CD4-positive, CD25-positive, alpha-beta regulatory T cell (primary cell): ENCODE data around the gene DST. TPM values are rescaled to one million over a fixed set of nuclear protein-coding genes. Genes with fewer than 3 reads are reported as not detected.

Experiments
- ATAC-seq, 2 donors: fragments of 150-1000 bp; cut with Tn5 transposase; one replicate each; pipeline ENCODE4 v1.10.0; 2021; ENCODE audit warnings: low read depth in 2 of 2, moderate number of reproducible peaks in 2 of 2, moderate library complexity in 1 of 2
- DNase-seq, 3 donors: peaks; one replicate each; pipeline versions ENCODE4 v3.0.0 to v3.0.0-alpha.2; 2012 to 2022; ENCODE audit warnings: mixed read lengths in 1 of 3
- H3K27ac ChIP-seq: one replicate; pipeline ENCODE4 v1.7.0; 2013; ENCODE audit warnings: mild to moderate bottlenecking, low read length; ENCODE audit not compliant: insufficient read depth, poor library complexity, severe bottlenecking
- H3K27me3 ChIP-seq: one replicate; pipeline ENCODE4 v1.7.0; 2013; ENCODE audit warnings: low read length; ENCODE audit not compliant: control insufficient read depth, insufficient read depth
- H3K36me3 ChIP-seq: one replicate; pipeline ENCODE4 v1.7.0; 2013; ENCODE audit warnings: mild to moderate bottlenecking, low read length, moderate library complexity; ENCODE audit not compliant: control insufficient read depth, insufficient read depth
- H3K4me1 ChIP-seq: 2 replicates; pipeline ENCODE4 v1.7.0; 2013; ENCODE audit warnings: mild to moderate bottlenecking, low read length; ENCODE audit not compliant: insufficient read depth, control insufficient read depth, poor library complexity, severe bottlenecking
- H3K4me3 ChIP-seq: one replicate; pipeline ENCODE4 v1.7.0; 2013; ENCODE audit warnings: low read depth, mild to moderate bottlenecking, low read length, moderate library complexity
- H3K9me3 ChIP-seq, 2 experiments: 1 replicate in 1 of 2; 2 replicates in 1 of 2; pipeline ENCODE4 v1.7.0; 2013; ENCODE audit warnings: low read length in 2 of 2, mild to moderate bottlenecking in 1 of 2, moderate library complexity in 1 of 2; ENCODE audit not compliant: control insufficient read depth in 2 of 2
- H3K27ac Mint-ChIP-seq, 3 donors: one replicate each; pipeline ENCODE4 v1.8.0; 2020 to 2022; ENCODE audit warnings: mild to moderate bottlenecking in 3 of 3, mixed read lengths in 3 of 3, moderate library complexity in 2 of 3
- H3K27me3 Mint-ChIP-seq: one replicate; pipeline ENCODE4 v1.8.0; 2022; ENCODE audit warnings: mild to moderate bottlenecking, mixed read lengths
- H3K36me3 Mint-ChIP-seq: one replicate; pipeline ENCODE4 v1.8.0; 2020; ENCODE audit warnings: mixed read lengths
- H3K4me1 Mint-ChIP-seq, 4 donors: one replicate each; pipeline ENCODE4 v1.8.0; 2020 to 2022; ENCODE audit warnings: mixed read lengths in 4 of 4, mild to moderate bottlenecking in 1 of 4
- H3K4me3 Mint-ChIP-seq, 4 donors: one replicate each; pipeline ENCODE4 v1.8.0; 2020 to 2022; ENCODE audit warnings: mild to moderate bottlenecking in 4 of 4, mixed read lengths in 4 of 4, moderate library complexity in 3 of 4
- H3K9me3 Mint-ChIP-seq, 7 donors: one replicate each; pipeline ENCODE4 v1.8.0; 2020 to 2022; ENCODE audit warnings: mixed read lengths in 7 of 7, mild to moderate bottlenecking in 3 of 7, moderate library complexity in 2 of 7
- polyA plus RNA-seq, 4 donors: library from polyadenylated mRNA; unstranded; fragments of 300-500 nt; fragmentation: Illumina TruSeq; gene quantifications; one replicate each; pipeline ENCODE4 v1.2.3, GENCODE V29; 2021
- total RNA-seq: library from RNA; stranded (reverse); gene quantifications from one replicate; pipeline ENCODE4 v1.2.3, GENCODE V29; 2022

Gene DST
- total and polyA plus RNA-seq, 5 donors from 2014 or later: 0.30 to 3.8 (median 1.2) TPM; not detected in 2

DNA sequence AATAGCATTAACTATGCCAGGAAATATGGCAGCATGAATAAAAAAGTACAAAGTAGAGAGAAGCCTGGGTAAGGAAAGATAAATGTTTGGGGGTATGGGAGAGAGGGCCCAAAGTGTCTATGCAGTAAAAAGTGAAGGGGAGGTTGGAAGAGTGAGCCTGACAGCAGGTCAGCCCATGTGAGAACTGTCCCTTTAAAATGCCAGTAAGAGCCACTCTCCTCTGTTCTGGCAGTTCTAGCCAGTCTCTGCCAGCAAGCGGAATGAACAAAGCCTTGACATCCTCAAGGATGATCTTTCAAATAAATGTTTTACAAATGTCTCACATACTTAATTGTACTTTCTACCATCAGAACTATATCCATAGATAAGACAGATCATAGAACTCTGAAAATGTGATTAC lies 164.5 kb downstream of the DST start:
- Mint-ChIP-seq H3K36me3 (no peaks in the 10 kb centered on the region), H3K27me3 (no peaks in the 10 kb centered on the region), H3K4me1 (peaks cover 0 to 3% (median 0%) of the 10 kb centered on the region in 4 donors), H3K9me3 (peaks cover 0 to 12% (median 2%) of the 10 kb centered on the region in 7 donors), H3K27ac (no peak overlapping the region), H3K4me3 (no peak overlapping the region)
- no peaks in the 10 kb centered on the region for H3K9me3 ChIP-seq
- no peak overlapping the region for H3K4me3 ChIP-seq
- H3K27me3 ChIP-seq: no peaks in the 10 kb centered on the region
- no peak for DNase-seq
- no peak overlapping the region for H3K27ac ChIP-seq
- no peaks in the 10 kb centered on the region for H3K4me1 ChIP-seq
- ATAC-seq: no peak
- H3K36me3 ChIP-seq: no peaks in the 10 kb centered on the region

GRCh38 chr6:56477241-56477640 lies 165.4 kb downstream of the DST start:
- no peaks in the 10 kb centered on the region for H3K27me3 Mint-ChIP-seq
- no peak overlapping the region for H3K4me3 Mint-ChIP-seq
- no peak for DNase-seq
- no peak overlapping the region for H3K27ac Mint-ChIP-seq
- no peak for ATAC-seq
- no peaks in the 10 kb centered on the region for H3K36me3 Mint-ChIP-seq
- H3K4me1 ChIP-seq: no peaks in the 10 kb centered on the region
- no peaks in the 10 kb centered on the region for H3K9me3 ChIP-seq
- peaks cover 0 to 3% (median 0%) of the 10 kb centered on the region in 4 donors for H3K4me1 Mint-ChIP-seq
- no peaks in the 10 kb centered on the region for H3K36me3 ChIP-seq
- no peak overlapping the region for H3K27ac ChIP-seq
- peaks cover 0 to 12% (median 2%) of the 10 kb centered on the region in 7 donors for H3K9me3 Mint-ChIP-seq
- H3K27me3 ChIP-seq: no peaks in the 10 kb centered on the region
- no peak overlapping the region for H3K4me3 ChIP-seq

DNA sequence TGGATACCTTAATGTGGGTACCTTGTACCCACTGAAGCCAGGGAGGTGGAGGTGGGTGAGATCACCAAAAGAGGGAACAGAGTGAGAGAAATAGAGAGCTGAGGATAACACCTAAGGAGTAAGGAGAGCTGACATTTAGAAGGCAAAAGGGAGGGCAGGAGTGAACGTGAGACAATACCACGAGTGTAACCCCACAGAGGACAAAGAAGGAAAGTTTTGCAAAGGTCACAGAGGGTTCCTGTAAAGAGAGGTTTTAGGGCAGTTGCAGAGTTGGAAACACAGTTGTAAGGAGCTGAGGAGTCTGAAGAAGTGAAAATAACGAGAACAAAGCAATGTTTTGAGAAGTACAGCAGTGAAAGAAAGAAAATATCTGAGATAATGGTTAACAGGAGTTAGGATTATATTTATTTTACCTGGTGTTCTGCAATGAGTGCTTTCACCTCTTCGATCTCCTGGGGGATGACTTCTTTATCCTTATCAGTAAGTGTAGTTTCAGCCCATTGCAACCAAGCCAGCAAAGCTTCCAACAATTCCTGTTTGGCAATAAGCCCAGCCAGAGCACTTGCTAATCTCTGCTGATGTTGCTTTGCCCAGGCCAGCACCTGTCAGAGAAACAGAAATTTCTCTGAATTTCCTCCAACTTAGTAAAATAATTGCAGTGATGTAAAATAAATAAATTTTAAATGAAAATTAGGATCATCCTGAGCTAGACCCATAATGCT lies 166.8 kb downstream of the DST start:
- ATAC-seq: no peak
- Histone ChIP-seq H3K4me3 (no peak overlapping the region), H3K27me3 (no peaks in the 10 kb centered on the region), H3K27ac (no peak overlapping the region), H3K36me3 (no peaks in the 10 kb centered on the region), H3K9me3 (no peaks in the 10 kb centered on the region), H3K4me1 (no peaks in the 10 kb centered on the region)
- no peaks in the 10 kb centered on the region for H3K27me3 Mint-ChIP-seq
- no peak overlapping the region for H3K27ac Mint-ChIP-seq
- no peaks in the 10 kb centered on the region for H3K36me3 Mint-ChIP-seq
- no peak for DNase-seq
- peaks cover 0 to 12% (median 2%) of the 10 kb centered on the region in 7 donors for H3K9me3 Mint-ChIP-seq
- H3K4me1 Mint-ChIP-seq: peaks cover 0 to 3% (median 0%) of the 10 kb centered on the region in 4 donors
- H3K4me3 Mint-ChIP-seq: no peak overlapping the region

DNA sequence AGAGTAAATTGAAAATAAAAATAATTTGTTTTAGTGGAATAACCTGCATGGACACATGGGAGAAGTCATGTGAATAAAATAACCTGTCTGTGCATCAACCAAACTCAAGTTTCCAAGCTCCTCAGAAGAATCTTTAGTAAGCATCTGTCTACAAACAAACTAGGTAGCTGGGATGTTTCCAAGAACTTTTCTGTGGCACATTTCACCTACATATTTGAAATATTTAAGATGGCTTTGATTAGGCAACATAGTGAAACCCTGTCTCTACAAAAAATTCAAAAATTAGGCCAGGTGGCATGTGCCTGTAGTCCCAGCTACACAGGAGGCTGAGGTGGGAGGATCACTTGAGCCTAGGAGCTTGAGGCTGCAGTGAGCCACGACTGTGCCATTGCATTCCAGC lies 168.2 kb downstream of the DST start:
- DNase-seq (no peak), ATAC-seq (no peak)
- Histone ChIP-seq H3K27me3 (no peaks in the 10 kb centered on the region), H3K27ac (no peak overlapping the region), H3K36me3 (no peaks in the 10 kb centered on the region), H3K4me1 (no peaks in the 10 kb centered on the region), H3K4me3 (no peak overlapping the region), H3K9me3 (no peaks in the 10 kb centered on the region)
- Mint-ChIP-seq H3K4me1 (peaks cover 0 to 3% (median 0%) of the 10 kb centered on the region in 4 donors), H3K36me3 (no peaks in the 10 kb centered on the region), H3K9me3 (peaks cover 0 to 11% (median 2%) of the 10 kb centered on the region in 7 donors), H3K4me3 (no peak overlapping the region), H3K27ac (no peak overlapping the region), H3K27me3 (no peaks in the 10 kb centered on the region)

GRCh38 chr6:56463443-56463842 lies 179.2 kb downstream of the DST start:
- Mint-ChIP-seq H3K36me3 (no peaks in the 10 kb centered on the region), H3K9me3 (no peaks in the 10 kb centered on the region), H3K27ac (no peak overlapping the region), H3K4me1 (peaks cover 0 to 16% (median 0%) of the 10 kb centered on the region in 4 donors), H3K4me3 (no peak overlapping the region), H3K27me3 (no peaks in the 10 kb centered on the region)
- no peaks in the 10 kb centered on the region for H3K36me3 ChIP-seq
- H3K27me3 ChIP-seq: no peaks in the 10 kb centered on the region
- no peak overlapping the region for H3K4me3 ChIP-seq
- H3K27ac ChIP-seq: no peak overlapping the region
- H3K4me1 ChIP-seq: no peaks in the 10 kb centered on the region
- no peak for DNase-seq
- no peak for ATAC-seq
- H3K9me3 ChIP-seq: no peaks in the 10 kb centered on the region

DNA sequence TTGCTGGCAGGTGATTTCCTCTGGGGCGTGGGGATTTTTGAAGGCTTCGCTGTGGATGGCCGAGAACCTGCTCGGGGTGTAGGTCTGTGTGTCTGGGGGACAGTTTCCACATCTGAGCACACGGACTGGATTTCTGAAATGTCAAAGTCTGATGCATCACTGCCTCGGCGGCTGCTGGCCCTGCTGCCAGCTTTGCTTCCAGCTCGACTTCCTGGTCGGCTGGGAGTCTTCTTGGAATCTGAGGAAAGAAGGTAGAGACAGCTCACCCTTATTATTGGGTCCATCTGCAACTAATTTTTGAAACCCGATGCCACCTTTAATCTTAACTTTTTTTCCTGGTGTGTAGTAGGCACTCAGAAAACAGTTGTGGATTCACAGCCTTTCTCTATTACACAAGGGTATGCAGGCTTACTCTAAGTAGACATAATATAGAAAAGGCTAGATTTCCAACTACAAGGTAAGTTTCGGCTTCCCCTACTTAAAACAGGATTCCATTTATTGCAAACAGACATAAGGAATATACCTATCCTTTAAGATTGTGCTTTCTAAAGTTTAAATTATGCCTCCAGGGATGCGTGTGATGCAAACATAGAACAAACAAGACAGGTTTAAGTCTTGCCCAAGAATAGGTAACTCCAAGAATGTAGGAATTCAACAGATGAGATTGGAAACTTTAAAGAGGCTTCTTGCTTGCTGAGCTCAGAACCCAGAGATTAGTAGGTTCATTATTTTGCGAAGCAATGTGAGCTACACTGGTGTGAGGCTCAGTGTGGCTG lies 183.5 kb downstream of the DST start:
- no peaks in the 10 kb centered on the region for H3K36me3 Mint-ChIP-seq
- ATAC-seq (no peak), DNase-seq (no peak)
- H3K27me3 Mint-ChIP-seq: no peaks in the 10 kb centered on the region
- Histone ChIP-seq H3K27me3 (no peaks in the 10 kb centered on the region), H3K4me1 (no peaks in the 10 kb centered on the region), H3K36me3 (no peaks in the 10 kb centered on the region), H3K4me3 (no peak overlapping the region), H3K9me3 (no peaks in the 10 kb centered on the region), H3K27ac (no peak overlapping the region)
- H3K9me3 Mint-ChIP-seq: no peaks in the 10 kb centered on the region
- peaks cover 0 to 22% (median 0%) of the 10 kb centered on the region in 4 donors for H3K4me1 Mint-ChIP-seq
- no peak overlapping the region for H3K27ac Mint-ChIP-seq
- no peak overlapping the region for H3K4me3 Mint-ChIP-seq

DNA sequence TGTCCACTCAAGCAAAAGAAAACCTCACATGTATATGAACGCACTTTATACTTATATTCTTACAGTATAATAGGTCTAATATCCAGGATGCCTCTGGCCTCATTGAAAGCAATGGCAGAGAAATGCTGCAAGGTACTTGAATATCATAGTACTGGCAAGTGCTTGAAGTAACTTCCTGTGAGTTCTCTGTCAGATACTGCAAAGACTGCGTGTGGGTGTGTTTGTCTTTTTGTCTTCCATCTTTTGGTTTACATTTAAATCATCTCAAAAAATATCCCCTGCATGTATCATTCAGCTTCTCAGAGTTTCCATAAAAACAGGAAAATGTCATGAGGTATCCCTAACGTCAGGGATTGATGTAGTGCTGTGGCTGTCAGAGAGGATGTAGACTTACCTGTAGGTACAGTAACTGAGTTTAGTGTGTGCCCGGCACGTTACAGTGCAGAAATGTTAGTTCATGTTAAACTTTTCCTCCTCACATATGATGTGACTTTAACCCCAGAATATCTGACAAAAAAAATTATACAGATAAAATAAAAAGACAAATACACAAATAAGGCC lies 184.3 kb downstream of the DST start:
- Mint-ChIP-seq H3K36me3 (no peaks in the 10 kb centered on the region), H3K27ac (no peak overlapping the region), H3K9me3 (no peaks in the 10 kb centered on the region), H3K4me3 (peak overlapping the region in 1 of 4 donors; percentile 67), H3K4me1 (peaks cover 0 to 22% (median 0%) of the 10 kb centered on the region in 4 donors), H3K27me3 (no peaks in the 10 kb centered on the region)
- ATAC-seq (peak in 1 of 2 donors; percentile 40), DNase-seq (peak in 1 of 3 donors; percentile 21)
- Histone ChIP-seq H3K4me1 (no peaks in the 10 kb centered on the region), H3K27me3 (no peaks in the 10 kb centered on the region), H3K9me3 (no peaks in the 10 kb centered on the region), H3K36me3 (no peaks in the 10 kb centered on the region), H3K4me3 (no peak overlapping the region), H3K27ac (no peak overlapping the region)
